Testis (tissue), 2 donors: ENCODE results near the gene UBXN10.

Source experiments
- CTCF ChIP-seq, 3 experiments: fragments of 450-650 bp in 2 of 3; fragments of 200-600 bp in 1 of 3; sonication (generic) in 1 of 3; IDR thresholded peaks; one replicate each; pipeline ENCODE4 v1.5.1; 2016 to 2019; ENCODE audit warnings: antibody characterized with exemption in 3 of 3, mild to moderate bottlenecking in 2 of 3, moderate library complexity in 1 of 3
- POLR2A ChIP-seq: fragments of 450-650 bp; IDR thresholded peaks from one replicate; pipeline ENCODE4 v1.6.1; 2017; ENCODE audit warnings: antibody characterized with exemption, mild to moderate bottlenecking, moderate library complexity

- TF ChIP-seq CTCF (IDR thresholded peaks at IDR 0.05): no peak
- TF ChIP-seq POLR2A: no peak
These were observed 13.9 kb downstream of the UBXN10 start for GRCh38 chr1:20199840-20200239.
